ENCODE measurements around the gene DCP1B.
A peak's percentile ranks its signal among the peaks of the same experiment; 100 is the strongest.

The DCP1B gene

GRCh38 chr12:2004113-2004929 is at the start of gene DCP1B:
Gene DCP1B (minus strand): TSS chr12:2004457. CDS start chr12:2004431, 26 bp downstream.
- peak; percentile 98 for DNase-seq

DNA sequence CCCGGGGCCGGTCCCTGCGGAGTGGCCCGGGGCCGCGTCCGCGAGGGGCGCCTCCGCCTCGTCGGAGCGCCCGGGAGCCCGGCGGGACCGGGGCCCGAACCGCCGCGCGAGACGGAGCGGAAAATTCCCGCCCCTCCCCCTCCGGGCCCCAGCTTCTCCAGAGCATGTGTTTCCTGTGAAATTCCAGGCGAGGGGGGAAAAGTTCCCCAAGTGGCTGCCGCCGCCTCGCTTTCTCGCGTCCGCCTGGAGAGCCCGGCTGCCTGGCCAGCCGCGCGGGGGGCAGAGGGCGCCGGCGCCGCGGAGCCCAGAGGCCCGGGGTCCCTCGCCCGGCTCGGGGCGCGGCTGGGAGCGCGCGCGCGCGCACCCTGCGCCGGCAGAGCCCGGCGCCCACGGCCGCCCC is 49.4 kb upstream of the DCP1B start:
- DNase-seq, result peak; percentile 59

DNA sequence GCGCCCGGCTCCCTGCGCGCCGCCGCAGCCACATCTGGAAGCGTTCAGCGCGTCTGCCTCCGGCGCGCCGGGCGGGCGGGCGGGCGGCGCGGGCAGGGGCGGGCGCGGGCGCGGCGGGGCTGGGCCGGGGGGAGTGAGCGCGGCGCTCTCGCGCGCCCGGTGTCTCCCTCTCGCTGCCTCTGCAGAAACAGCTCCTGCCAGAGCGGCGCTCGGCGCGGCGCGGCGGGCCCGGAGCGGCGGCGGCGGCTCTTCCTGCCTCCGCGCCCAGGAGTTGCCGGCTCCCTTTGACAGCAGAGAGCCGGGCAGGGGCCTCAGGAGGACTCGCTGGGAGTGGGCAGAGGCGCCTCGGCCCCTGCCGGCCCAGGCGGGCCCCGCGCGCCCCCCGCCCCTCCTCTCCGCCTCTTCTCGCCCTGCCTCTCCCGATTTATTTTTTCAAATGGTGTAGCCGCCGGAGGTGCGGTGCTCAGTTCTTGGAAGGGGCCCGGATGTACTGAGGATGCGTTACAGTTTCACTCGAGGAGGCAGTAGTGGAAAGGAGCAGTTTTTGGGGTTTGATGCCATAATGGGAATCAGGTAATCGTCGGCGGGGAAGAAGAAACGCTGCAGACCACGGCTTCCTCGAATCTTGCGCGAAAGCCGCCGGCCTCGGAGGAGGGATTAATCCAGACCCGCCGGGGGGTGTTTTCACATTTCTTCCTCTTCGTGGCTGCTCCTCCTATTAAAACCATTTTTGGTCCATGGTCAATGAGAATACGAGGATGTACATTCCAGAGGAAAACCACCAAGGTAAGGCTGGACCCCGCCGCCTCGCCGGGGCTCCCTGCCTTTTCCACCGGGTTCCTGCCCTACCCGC is 48.8 kb upstream of the DCP1B start, which contains the start of gene CACNA1C:
TSS of gene CACNA1C (plus strand) at position 162 of the 853 bp plus-strand sequence. CDS start at position 738, 576 bp downstream.
- DNase-seq, result peak; percentile 83

DNA sequence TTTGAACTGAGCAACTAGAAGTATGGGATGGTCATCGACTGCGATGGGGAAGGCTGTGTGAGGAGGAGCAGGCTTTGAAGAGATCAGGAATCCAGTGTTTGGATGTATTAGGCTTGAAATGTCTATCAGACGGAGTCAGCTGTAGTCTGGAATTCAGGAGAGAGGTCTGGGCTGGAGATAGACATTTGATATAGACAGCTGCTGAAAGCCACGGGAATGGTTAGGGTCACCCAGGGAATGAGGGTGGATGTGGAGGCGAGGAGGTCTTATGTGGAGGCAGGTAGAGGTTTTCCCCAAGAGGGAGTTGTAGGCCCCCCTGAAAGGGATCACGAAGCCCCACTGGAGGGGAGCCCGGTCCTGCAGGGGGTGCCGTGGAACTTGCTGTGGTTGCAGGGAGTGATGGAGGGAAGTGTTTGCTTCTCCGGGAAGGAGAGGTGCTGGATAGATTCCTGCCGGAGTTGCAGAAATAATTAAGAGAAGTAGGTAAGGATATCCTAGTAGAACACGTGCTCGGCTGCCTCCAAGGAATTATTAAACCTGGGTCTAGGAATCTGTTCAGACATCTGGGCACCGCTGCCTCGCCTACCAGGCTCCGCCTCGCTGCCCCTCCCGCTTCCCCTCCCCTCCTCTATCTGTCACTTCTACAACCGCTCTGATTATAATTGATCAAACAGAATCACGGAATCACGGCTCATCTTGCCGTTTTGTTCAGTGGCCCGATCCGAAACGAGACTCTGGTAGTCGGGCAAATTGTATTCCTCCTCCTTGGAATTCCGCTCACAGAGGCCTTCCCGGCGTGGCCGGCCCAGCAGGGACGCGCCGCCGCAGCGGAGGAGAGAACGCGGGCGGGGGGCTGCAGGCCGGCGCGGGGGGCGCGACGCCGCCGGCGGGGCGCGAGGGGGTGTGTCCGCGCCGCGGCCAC is 47.7 kb upstream of the DCP1B start:
- peak; percentile 55 for DNase-seq

DNA sequence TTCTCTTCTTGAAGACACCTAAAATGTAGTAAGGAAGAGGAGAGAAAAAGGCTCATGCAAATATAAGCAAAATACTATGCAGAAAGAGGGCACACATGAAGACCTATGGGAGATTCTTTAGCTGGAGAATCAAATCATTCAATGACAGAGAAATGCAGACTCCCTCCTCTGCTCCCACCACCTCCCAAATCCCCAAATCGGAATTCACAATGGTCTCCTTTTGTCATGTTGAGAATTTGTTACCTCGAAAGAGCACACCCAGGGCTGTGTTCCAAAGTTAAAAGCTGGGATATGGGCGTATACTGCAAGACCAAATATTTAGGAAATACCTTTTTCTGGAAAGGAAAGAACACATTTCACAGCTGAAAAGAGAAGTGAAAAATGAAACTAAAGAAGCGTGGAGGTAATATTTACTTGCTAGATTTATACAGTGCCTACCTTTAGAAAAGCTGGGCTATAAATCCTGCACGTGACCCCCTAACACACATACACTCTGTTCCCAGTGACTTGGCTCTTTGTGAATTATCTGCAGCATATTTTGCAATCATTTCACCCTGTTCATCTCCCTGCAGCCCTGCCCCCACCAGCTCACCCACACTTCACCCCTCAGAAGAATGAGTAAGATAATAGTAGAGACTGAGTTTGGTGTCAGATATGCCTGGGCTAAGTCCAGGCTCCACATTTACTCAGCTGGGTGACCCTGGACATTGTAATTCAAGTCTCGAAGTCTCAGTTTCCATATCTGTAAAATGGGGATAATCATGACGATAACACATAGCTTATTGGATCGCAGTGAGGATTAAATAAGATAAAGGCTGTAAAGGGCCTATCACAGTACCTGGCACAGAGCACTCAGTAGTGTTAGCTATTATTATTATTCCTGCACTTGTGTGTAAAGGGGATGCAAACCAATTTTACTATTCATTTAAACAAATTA is 45.6 kb upstream of the DCP1B start:
- no peak for DNase-seq

DNA sequence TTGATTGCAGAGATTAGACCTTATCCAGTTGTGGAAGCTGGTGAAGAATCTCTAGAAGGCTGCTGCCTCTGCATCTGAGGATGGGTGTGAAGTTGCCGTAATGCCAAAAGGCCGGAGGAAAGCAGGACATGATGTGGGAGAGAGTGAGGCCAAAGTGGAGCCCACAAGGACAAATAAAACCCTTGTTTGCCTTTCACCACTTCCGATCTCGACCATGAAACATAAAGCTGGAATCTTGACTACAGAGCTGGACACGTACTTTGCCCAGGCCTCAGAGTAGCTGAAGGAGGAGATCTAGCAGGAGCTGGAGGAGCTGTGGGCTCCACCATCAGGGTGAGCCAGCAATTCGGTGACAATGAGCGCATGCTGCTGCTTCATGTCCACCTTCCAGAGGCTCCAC is 43.5 kb upstream of the DCP1B start:
- DNase-seq, result no peak

DNA sequence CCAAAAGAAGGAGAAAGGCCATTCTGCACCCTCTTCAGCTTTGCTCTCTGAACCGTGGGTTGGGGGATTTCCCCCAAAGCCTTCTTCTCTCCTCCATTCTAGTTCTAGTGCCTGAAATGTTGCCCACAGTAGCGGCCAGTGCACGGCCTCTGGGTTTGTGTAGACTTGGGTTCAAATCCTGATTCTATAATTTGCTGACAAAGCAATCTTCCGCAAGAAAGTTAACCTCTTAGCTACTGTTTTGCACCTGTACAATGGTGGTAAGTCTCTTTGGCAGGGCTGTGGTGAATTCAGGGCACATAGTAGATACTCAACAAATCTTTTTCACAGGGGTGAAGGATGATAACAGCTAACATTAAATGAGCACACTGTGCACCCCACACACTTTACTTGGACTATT is 42.7 kb upstream of the DCP1B start:
- DNase-seq, result no peak

- DNase-seq, result no peak
These were observed 39.9 kb upstream of the DCP1B start for GRCh38 chr12:2044165-2044564.

DNA sequence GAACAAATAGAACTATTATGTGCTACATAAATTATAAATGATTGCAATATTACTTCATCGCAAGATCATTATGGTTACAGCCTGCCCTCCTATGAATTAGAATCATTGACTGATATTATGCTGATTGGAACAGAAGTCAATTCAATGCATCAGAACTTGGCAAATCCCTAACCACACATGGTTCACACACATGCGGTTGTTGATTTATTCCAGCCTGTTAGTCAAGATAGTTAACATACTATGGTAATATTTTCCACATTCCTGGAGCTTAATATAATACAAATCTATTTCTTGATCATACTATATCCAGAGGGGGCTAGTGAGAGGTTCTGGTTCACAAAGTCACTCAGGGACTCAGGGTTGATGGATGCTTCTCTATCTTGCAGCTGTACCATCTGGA is 38.8 kb upstream of the DCP1B start:
- no peak for DNase-seq

DNA sequence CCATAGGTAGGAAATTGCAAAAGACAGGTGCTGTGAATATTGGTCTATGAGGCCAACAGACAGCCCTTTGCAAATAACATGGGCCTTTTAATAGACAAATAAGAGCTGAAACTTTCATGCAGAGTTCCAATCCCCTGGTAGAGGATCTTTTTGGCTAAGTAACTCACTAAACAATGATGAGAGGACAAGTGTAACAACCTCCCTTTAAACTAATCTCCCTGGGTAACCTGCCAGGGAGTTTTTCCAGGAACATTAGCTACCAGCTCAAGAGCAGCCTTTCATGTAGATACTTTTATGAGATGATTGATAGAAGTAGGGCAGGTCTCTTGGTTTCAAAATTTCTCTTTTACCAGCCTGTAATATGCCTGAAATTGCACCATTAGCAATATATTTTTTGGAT is 34.8 kb upstream of the DCP1B start:
- no peak for DNase-seq

DNA sequence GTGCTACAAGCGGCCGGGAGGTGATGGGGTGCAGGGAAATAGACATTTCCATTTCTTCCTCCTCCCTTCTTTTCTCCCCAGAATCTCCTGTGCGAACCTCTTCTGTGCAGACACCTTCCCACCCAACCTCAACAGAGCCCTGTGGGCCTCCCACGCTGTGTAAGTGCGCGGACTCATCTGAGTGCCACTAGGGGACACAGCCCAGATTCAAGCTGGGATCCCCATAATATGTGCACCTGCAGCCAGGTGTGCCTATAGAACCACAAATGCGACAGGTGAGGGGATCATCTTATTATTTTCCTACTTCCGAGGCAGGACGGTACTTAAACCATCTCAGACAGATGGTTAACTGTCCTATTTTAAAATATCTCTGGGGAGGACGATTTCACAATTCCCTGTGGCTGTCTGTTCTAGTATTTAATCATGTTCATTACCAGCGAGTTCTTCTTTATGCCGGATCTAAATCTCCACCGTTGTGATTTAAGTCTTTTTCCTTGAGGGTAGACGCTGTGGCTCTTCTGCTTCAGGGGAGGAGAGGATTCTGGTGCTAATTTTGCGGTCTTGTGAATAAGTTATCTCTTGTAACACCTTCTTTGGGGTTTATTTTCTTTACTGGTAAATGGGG is 31.3 kb upstream of the DCP1B start:
- DNase-seq, result no peak

GRCh38 chr12:2034633-2035430 is 30.6 kb upstream of the DCP1B start:
- DNase-seq, result peak; percentile 85

DNA sequence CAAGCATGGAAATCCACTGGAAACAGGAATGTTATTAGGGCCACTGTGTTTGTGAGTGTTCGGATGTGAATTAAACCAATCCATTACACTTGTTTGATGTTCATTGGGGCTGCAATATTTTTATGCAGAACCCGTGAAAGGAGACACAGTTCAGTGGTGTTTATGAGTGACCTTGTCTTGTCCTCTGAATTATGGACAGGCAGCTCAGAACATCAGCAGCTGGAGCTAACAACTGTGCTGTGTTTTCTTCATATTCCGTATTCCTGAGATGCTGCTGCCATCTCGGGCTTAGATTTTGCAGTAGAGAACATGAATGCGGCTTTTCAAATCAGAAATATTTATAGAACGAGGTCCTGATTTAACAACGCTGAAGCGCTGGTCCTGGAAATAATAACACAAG is 28.2 kb upstream of the DCP1B start:
- no peak for DNase-seq

- DNase-seq, result no peak
These were observed 25.6 kb upstream of the DCP1B start for GRCh38 chr12:2029851-2030250.

DNA sequence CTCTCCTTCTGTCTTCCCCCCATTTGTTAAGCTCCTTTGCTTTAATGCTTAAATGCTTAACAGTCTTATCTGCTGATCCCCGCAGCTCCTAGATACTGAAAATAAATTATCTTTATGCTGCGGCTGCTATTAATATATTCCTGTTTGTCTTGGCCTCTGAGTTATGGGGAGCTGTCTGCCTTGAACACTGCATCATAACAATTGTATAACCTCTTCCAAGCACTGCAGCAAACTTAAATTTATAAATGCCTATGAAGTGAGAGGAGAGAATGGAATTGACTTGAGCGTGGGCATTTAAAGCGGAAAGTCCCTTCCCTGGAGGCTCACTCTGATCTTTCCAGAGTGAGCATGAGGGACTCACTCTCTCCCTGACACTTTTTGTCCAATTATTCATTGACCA is 23.1 kb upstream of the DCP1B start:
- no peak for DNase-seq

GRCh38 chr12:2023365-2023764 is 19.1 kb upstream of the DCP1B start:
- no peak for DNase-seq

DNA sequence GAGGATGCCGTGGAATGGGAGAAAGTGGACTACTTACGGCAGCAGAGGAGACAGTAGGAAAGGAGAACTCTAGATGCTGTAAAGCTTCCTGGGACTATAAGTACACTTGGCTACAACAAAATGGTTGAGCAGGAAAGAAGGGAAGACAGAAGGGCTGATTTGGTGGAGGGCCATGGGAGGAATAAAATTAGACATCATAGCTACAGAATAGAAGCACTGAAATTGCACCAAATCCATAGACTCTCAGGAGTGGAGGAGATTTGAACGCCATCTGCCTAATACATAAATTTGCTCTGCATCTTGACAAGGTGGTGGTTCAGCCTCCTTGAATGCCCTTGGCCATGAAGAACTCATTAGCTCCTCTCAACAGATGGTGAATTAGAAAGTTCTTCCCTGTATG is 16.3 kb upstream of the DCP1B start:
- DNase-seq, result no peak

- no peak for DNase-seq
These were observed 14.9 kb upstream of the DCP1B start for GRCh38 chr12:2019126-2019525.

DNA sequence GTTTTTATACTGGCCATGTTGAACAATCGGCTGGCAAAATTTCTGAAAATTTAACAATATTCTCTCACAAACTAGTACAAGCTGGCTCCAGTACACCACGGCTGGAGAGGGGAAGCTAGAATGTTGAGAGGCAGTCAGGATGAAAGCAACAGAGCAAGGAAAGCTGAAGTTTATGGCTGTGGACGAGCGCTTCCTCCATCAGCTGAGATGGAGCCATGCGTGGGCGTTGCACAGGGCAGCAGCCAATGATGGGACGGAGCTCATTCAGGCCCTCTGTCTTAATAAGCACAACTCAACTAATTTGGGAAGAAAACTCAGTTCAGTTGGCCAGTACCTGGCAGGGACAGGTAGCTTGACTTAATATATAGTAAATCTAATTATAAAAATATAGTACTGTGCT is 14.1 kb upstream of the DCP1B start:
- DNase-seq, result no peak

Measured in right hindlimb (tissue), 1 donor.